ENCODE results near the gene DSG2.

DNA sequence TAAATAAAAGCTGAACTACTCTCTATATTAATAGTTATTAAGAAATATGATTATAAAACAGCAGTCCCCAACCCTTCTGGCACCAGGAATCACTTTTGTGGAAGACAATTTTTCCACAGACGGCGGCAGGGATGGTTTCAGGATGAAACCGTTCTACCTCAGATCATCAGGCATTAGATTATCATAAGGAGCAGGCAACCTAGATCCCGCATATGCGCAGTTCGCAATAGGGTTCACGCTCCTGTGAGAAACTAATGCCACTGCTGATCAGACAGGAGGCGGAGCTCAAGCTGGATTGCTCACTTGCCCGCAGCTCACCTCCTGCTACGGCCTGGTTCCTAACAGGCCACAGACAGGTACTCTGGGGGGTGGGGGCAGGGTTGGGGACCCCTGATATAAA, 19.3 kb upstream of the DSG2 start:
- TF ChIP-seq, protein P1, sequence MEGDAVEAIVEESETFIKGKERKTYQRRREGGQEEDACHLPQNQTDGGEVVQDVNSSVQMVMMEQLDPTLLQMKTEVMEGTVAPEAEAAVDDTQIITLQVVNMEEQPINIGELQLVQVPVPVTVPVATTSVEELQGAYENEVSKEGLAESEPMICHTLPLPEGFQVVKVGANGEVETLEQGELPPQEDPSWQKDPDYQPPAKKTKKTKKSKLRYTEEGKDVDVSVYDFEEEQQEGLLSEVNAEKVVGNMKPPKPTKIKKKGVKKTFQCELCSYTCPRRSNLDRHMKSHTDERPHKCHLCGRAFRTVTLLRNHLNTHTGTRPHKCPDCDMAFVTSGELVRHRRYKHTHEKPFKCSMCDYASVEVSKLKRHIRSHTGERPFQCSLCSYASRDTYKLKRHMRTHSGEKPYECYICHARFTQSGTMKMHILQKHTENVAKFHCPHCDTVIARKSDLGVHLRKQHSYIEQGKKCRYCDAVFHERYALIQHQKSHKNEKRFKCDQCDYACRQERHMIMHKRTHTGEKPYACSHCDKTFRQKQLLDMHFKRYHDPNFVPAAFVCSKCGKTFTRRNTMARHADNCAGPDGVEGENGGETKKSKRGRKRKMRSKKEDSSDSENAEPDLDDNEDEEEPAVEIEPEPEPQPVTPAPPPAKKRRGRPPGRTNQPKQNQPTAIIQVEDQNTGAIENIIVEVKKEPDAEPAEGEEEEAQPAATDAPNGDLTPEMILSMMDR (IDR thresholded peaks at IDR 0.05): no peak
- TF ChIP-seq EP300 (IDR thresholded peaks at IDR 0.05) (no peak), POLR2A (IDR thresholded peaks at IDR 0.05) (no peak)

Measured in ovary (tissue), 3 donors.